Myocyte (in vitro differentiated cells): ENCODE measurements around the gene IFNL2. TPM values are rescaled to one million over a fixed set of nuclear protein-coding genes. Genes with fewer than 3 reads are reported as not detected.

ENCODE experiments used
- DNase-seq: peaks from one replicate; pipeline ENCODE4 v3.0.0-alpha.2; 2012; ENCODE audit warnings: low read depth
- total RNA-seq: library from RNA; depleted of rRNA; stranded (reverse); fragments of >200 nt; gene quantifications from 2 replicates; pipeline ENCODE4 v1.2.3, GENCODE V29; 2014

IFNL2 gene
- total RNA-seq, 1 donor from 2014 or later = not detected

DNA sequence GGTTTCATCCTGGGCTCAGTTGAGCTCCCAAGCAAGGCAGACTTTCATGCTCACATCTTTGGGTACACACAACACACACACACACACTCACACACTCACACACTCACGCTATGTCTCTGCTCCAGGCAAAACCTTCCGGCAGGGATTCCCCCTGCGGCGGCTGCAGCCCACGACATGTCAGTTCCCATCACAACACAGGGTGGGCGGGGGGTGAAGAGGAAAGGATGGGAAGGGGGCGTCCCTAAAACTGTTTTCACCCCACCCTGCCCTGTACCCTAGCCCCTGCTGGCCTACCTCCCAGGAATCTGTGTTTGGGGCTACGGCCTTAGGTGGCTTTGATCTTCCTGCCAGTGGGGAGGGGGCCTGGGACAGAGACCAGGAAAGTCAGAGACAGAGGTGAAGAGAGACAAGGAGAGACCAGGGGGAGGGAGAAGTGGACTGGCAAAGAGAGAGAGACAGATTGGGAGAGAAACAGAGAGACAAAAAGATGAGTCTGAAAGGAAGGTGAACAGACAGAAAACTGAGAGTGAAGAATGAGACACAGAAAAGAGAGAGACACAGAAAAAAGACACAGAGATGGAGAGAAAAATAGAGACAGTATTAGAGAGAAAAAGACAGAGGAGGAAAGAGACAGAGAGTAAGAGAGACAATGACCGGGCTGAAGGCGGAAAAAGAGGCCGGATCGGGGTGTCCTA, 48.6 kb downstream of the IFNL2 start:
- DNase-seq = no peak

DNA sequence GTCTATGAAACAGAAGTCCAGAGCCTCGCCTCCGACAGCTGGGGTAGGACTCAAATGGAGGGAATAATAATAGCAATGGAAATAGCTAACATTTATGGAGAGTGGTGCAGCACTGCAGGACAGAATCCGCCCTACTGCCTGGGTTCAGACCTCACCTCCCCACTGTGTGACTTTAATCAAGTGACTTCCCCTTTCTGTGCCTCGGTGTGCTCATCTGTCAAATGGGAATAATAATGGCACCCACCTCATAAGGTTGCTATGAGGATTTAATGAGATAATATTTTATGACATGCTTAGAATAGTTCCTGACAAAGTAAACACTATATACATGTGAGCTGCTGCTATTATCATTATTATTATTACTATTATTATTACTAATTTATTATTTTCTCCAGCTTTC, 49.3 kb downstream of the IFNL2 start:
- DNase-seq = no peak

DNA sequence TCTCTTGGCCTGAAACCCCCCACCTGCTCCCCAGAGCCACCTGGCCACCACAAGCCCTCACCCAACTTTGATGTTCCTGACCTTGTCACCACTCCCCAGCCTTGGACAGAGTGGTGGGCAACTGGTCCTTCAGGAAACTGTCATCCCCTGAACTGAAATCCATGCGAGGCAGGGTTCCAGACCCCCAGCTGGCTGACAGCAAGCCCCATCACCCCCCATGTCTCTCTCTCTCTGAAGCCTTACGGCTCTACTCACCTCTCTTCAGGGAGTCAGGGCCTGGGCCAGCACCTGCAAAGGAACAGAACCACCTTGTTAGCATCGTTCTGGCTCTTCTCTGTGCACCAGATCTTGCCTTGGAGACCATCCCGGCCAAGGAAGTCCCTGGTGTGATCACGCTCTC, 49.9 kb downstream of the IFNL2 start:
- DNase-seq = no peak

DNA sequence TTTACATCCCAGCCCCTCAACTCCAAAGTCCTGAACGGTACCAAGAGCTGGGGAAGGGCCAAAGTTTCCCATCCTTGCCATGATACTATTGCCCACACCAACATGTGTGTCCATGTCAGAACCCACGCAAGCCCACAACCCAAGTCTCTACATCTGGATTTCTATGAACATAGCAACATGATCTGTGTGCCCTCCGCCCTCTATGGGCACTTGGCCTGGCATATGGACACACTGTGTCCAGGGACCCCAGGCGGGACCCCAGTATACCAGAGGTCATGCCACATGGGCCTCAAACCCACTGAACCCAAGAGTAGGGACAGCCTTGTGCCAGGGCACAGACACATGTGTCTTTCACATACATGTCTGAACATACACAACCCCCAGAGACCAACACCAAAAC, 50.5 kb downstream of the IFNL2 start:
- DNase-seq = no peak

DNA sequence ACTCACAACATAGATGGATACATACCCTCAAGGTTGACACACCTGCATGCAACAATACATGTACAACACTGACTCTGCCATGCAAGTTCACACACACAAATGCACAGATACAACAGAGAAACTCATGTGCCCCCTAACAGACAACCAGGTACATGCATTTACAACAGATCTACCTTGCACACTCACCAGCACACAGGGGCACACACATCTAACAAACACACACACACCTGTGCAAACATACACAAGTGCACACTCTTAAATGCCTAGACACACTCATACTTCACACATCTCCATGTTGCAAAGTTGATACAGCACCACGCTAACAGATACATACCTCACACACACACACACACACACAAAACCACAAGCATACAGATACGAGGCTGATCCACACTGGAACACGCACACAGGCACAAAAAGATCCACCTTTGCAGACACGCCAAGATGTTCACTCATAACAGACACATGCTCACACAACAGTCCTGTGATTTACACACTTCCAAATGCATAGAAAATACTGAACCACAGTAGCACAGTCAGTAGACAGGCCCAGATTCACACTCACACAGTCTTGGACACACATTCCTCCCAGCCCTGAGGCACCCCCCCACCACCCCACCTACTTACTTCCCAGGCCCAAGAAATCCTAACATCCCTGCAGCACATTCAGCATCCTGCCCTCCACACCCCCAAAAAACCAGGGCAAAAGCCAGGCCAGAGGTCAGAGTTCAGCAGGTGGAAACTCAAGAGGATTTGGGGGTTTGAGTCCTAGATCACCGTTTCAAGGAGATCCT, 51.1 kb downstream of the IFNL2 start:
- no peak for DNase-seq

Other genes with a start within 250 kb of the IFNL2 start
- 6.8 and 15.5 TPM in 2 replicates for gene FBXO27, start 235.8 kb upstream of the IFNL2 start, total RNA-seq
- not detected in 2 replicates for gene ACP7, start 184.0 kb upstream of the IFNL2 start, total RNA-seq
- gene PAK4, start 142.6 kb upstream of the IFNL2 start, total RNA-seq = 5.8 and 8.5 TPM in 2 replicates
- gene NCCRP1, start 71.4 kb upstream of the IFNL2 start, total RNA-seq = not detected in 2 replicates
- gene SYCN, start 64.1 kb upstream of the IFNL2 start, total RNA-seq = not detected in 2 replicates
- gene IFNL3, start 23.4 kb upstream of the IFNL2 start, total RNA-seq = not detected in 2 replicates
- gene IFNL4, start 19.5 kb upstream of the IFNL2 start, total RNA-seq = not detected in 2 replicates
- not detected in 2 replicates for gene IFNL1, start 28.0 kb downstream of the IFNL2 start, total RNA-seq
- gene LRFN1, start 52.5 kb downstream of the IFNL2 start, total RNA-seq = 0.05 and 0.13 TPM in 2 replicates
- not detected in 2 replicates for gene GMFG, start 67.6 kb downstream of the IFNL2 start, total RNA-seq
- 110 and 138 TPM in 2 replicates for gene SAMD4B, start 74.0 kb downstream of the IFNL2 start, total RNA-seq
- gene PAF1, start 122.7 kb downstream of the IFNL2 start, total RNA-seq = 37.0 and 39.1 TPM in 2 replicates
- 28.1 and 29.3 TPM in 2 replicates for gene MED29, start 123.0 kb downstream of the IFNL2 start, total RNA-seq
- gene ZFP36, start 138.5 kb downstream of the IFNL2 start, total RNA-seq = 6.8 and 7.3 TPM in 2 replicates
- gene PLEKHG2, start 144.3 kb downstream of the IFNL2 start, total RNA-seq = 14.3 and 20.6 TPM in 2 replicates
- gene RPS16, start 167.6 kb downstream of the IFNL2 start, total RNA-seq = 129 and 130 TPM in 2 replicates
- gene SUPT5H, start 177.2 kb downstream of the IFNL2 start, total RNA-seq = 107 and 124 TPM in 2 replicates
- gene TIMM50, start 212.4 kb downstream of the IFNL2 start, total RNA-seq = 65.1 and 71.1 TPM in 2 replicates
- 0.42 and 0.51 TPM in 2 replicates for gene DLL3, start 230.6 kb downstream of the IFNL2 start, total RNA-seq
- gene SELENOV, start 246.7 kb downstream of the IFNL2 start, total RNA-seq = not detected in 2 replicates